DOHH2 (cell line): Measurements from ENCODE around the gene SCAMP4.

ENCODE experiments used
- H3F3A ChIP-seq: fragments of 200-600 bp; sonication (generic), shearing (Covaris generic); 2 replicates; pipeline ENCODE4 v1.6.0; 2016; ENCODE audit warnings: antibody characterized with exemption, mild to moderate bottlenecking; ENCODE audit not compliant: control insufficient read depth, insufficient read depth
- H3K27ac ChIP-seq: fragments of 200-600 bp; sonication (generic); 2 replicates; pipeline ENCODE4 v1.5.1; 2014; ENCODE audit warnings: low read depth, mild to moderate bottlenecking, low read length, moderate library complexity
- H3K27me3 ChIP-seq: fragments of 200-600 bp; sonication (generic); 2 replicates; pipeline ENCODE4 v1.6.1; 2014; ENCODE audit warnings: mild to moderate bottlenecking, low read length, mixed read lengths; ENCODE audit not compliant: control insufficient read depth
- H3K36me3 ChIP-seq: fragments of 200-600 bp; sonication (generic); 2 replicates; pipeline ENCODE4 v1.6.1; 2014; ENCODE audit warnings: mild to moderate bottlenecking, low read length, moderate library complexity, mixed read lengths; ENCODE audit not compliant: control insufficient read depth
- H3K4me1 ChIP-seq: fragments of 200-600 bp; sonication (generic); 2 replicates; pipeline ENCODE4 v1.6.1; 2014; ENCODE audit warnings: mild to moderate bottlenecking, low read length, mixed read lengths; ENCODE audit not compliant: control insufficient read depth
- H3K4me2 ChIP-seq: fragments of 200-600 bp; sonication (generic); 2 replicates; pipeline ENCODE4 v1.6.0; 2014; ENCODE audit warnings: mild to moderate bottlenecking, low read length, moderate library complexity
- H3K4me3 ChIP-seq: fragments of 200-600 bp; sonication (generic); 2 replicates; pipeline ENCODE4 v1.5.1; 2014; ENCODE audit warnings: mild to moderate bottlenecking, low read length, mixed read lengths
- H3K79me2 ChIP-seq: fragments of 200-600 bp; sonication (generic); 2 replicates; pipeline ENCODE4 v1.6.1; 2014; ENCODE audit warnings: mild to moderate bottlenecking, low read length, mixed read lengths; ENCODE audit not compliant: control insufficient read depth
- H3K9me2 ChIP-seq: fragments of 200-600 bp; sonication (generic); replicated peaks from 2 replicates; pipeline ENCODE4 v1.6.1; 2014; ENCODE audit warnings: mild to moderate bottlenecking, low read length, mixed read lengths; ENCODE audit not compliant: control insufficient read depth
- H3K9me3 ChIP-seq: fragments of 200-600 bp; sonication (generic); 2 replicates; pipeline ENCODE4 v1.6.1; 2014; ENCODE audit warnings: antibody characterized with exemption, low read length, mixed read lengths; ENCODE audit not compliant: control insufficient read depth, insufficient read depth
- H4K20me1 ChIP-seq: fragments of 200-600 bp; sonication (generic); 2 replicates; pipeline ENCODE4 v1.6.0; 2014; ENCODE audit warnings: low read depth, mild to moderate bottlenecking, antibody characterized with exemption, low read length, moderate library complexity; ENCODE audit not compliant: control insufficient read depth, insufficient read depth
- EZH2phosphoT487 ChIP-seq: fragments of 200-600 bp; sonication (generic); IDR thresholded peaks from 2 replicates; pipeline ENCODE4 v1.6.1; 2017; ENCODE audit warnings: borderline replicate concordance, mild to moderate bottlenecking, antibody characterized with exemption, low read length, moderate library complexity, mixed read lengths
- TF ChIP-seq, protein P1 (sequence below): fragments of 200-600 bp; sonication (generic); IDR thresholded peaks from one replicate; pipeline ENCODE4 v1.5.1; 2014; ENCODE audit warnings: antibody characterized with exemption, mild to moderate bottlenecking, low read depth, low read length; ENCODE audit not compliant: poor library complexity, severe bottlenecking

Gene SCAMP4

DNA sequence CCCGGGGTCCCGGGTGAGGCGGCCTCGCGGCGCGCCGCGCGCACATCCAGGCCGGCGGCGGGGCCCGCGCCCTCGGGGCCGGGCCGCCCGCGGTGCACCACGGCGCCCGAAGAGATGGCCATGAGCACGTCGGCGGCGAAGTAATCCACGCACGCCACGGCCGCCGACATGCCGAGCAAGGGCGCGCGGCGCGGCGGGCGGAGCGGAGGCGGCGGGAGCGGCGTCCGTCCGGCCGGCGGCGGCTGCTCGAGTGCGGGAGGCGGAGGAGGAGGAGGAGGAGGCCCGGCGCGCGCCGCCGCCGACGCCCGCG lies 41.9 kb upstream of the SCAMP4 start, which contains the start of gene KLF16:
KLF16 (minus strand) TSS at position 252 of the 310 bp plus-strand sequence; CDS start at position 170, 82 bp downstream.
- Histone ChIP-seq H3K4me1 (peaks cover 49% of the 10 kb centered on the region), H3K9me3 (no peaks in the 10 kb centered on the region), H3K4me3 (peak within 1 kb of the TSS; percentile 80), H3K27me3 (no peaks in the 10 kb centered on the region), H4K20me1 (0 out of 2 replicates have a peak, but pooled peaks cover 3% of the 10 kb centered on the region), H3K9me2 (no peaks in the 10 kb centered on the region), H3K36me3 (peaks cover 8% of the 10 kb centered on the region; the same call in 1 of the 2 replicates), H3K27ac (peak within 1 kb of the TSS; percentile 75), H3F3A (0 out of 2 replicates have a peak, but pooled peaks cover 3% of the 10 kb centered on the region), H3K4me2 (peak within 1 kb of the TSS; percentile 83), H3K79me2 (peaks cover 56% of the 10 kb centered on the region)
- TF ChIP-seq, protein P1, sequence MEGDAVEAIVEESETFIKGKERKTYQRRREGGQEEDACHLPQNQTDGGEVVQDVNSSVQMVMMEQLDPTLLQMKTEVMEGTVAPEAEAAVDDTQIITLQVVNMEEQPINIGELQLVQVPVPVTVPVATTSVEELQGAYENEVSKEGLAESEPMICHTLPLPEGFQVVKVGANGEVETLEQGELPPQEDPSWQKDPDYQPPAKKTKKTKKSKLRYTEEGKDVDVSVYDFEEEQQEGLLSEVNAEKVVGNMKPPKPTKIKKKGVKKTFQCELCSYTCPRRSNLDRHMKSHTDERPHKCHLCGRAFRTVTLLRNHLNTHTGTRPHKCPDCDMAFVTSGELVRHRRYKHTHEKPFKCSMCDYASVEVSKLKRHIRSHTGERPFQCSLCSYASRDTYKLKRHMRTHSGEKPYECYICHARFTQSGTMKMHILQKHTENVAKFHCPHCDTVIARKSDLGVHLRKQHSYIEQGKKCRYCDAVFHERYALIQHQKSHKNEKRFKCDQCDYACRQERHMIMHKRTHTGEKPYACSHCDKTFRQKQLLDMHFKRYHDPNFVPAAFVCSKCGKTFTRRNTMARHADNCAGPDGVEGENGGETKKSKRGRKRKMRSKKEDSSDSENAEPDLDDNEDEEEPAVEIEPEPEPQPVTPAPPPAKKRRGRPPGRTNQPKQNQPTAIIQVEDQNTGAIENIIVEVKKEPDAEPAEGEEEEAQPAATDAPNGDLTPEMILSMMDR = no peak
- no peak for TF ChIP-seq EZH2phosphoT487

DNA sequence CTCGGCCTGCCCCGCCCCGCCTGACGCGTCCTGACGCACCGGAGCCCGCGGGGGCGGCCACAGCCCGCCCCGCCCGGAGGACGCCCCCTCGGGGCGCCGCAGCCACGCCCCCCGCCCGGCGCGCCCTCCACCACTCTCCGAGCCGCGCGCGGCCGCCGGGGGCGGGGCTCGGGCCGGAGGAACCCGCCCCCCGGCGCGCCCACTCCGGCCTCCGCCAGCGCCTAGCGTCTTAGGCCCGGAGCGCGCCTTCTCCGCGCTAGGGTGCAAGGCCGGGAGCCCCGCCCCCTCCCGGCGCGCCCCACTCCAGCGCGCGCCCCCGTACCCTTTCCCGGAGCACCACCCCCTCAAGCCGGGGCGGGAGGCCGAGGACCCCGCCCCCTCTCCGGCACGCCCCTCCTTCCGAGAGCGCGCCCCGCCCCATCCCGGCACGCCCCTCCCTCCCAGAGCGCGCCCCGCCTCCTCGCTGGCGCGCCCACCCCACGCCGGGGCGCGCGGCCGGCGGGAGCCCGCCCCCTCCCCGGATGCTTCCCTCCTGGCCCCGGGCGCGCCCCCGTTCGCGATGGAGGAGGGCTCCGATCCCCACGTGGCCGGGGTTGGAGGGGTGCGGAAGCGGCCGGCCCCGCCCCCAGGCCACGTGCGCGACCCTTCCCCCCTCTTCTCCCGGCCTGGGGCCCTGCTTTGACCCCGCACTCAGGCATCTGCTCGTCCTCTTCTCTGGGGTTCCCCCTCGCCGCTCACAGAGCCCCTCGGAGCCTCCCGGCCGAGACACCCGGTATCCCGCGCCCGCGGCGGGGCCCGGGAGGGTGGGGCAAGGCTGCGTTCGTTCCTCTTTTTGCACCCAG lies 41.3 kb upstream of the SCAMP4 start:
- H3K4me1 ChIP-seq = peaks cover 44% of the 10 kb centered on the region
- TF ChIP-seq, protein P1 = no peak
- no peak for TF ChIP-seq EZH2phosphoT487
- no peaks in the 10 kb centered on the region for H3K9me3 ChIP-seq
- H3K27ac ChIP-seq = peak overlapping the region; percentile 75
- 0 out of 2 replicates have a peak, but pooled peaks cover 3% of the 10 kb centered on the region for H4K20me1 ChIP-seq
- peak overlapping the region; percentile 72 for H3K4me3 ChIP-seq
- H3K79me2 ChIP-seq = peaks cover 54% of the 10 kb centered on the region
- H3K36me3 ChIP-seq = peaks cover 8% of the 10 kb centered on the region; the same call in 1 of the 2 replicates
- no peaks in the 10 kb centered on the region for H3K27me3 ChIP-seq
- H3K4me2 ChIP-seq = peak overlapping the region; percentile 62
- no peaks in the 10 kb centered on the region for H3F3A ChIP-seq
- no peaks in the 10 kb centered on the region for H3K9me2 ChIP-seq

DNA sequence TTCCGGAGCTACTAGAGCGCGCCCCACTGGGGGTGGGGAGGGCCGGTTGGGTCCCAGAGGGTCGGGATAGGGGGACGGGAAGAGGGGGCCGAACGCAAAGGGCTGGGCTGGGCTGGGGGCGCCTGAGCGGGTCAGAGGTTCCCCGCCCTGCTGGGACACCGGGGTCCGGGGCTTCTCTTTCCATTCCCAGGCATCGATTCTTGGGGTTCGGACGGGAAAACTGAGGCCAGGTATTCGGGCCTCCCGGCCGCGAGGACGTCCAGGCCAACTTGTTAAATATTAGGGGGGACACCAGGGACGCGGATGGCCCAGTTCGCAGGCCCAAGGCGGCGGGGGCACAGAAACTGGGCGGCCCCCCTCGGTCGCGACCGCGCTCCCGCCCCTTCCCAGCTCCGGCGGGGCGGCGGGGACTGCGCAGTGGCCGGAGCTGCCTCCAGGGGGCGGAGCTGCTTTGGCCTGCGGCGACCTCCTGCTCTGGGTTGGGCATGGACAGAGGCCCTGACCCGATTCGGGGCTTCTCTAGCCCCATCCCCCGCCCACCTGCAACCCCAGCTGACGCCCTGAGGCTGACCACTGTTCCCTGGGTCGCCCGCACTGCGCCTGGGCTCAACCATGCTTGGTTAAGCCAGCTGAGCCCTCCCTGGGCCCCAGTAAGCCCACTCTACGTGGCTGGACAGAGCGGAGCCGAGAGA lies 40.6 kb upstream of the SCAMP4 start:
- Histone ChIP-seq H3K9me2 (no peaks in the 10 kb centered on the region), H3K27me3 (no peaks in the 10 kb centered on the region), H4K20me1 (0 out of 2 replicates have a peak, but pooled peaks cover 3% of the 10 kb centered on the region), H3K4me3 (peak overlapping the region; percentile 72), H3K9me3 (no peaks in the 10 kb centered on the region), H3F3A (no peaks in the 10 kb centered on the region), H3K27ac (peak overlapping the region; percentile 75), H3K4me1 (peaks cover 36% of the 10 kb centered on the region), H3K4me2 (peak overlapping the region; percentile 62), H3K79me2 (peaks cover 47% of the 10 kb centered on the region), H3K36me3 (peaks cover 8% of the 10 kb centered on the region; the same call in 1 of the 2 replicates)
- no peak for TF ChIP-seq EZH2phosphoT487
- TF ChIP-seq, protein P1 = peak; percentile 76
